GM12873 (cell line): ENCODE measurements around the gene PKN1.

ENCODE experiments used
- TF ChIP-seq, protein P1 (sequence below): IDR thresholded peaks from 2 replicates; pipeline ENCODE4 v1.5.1; 2012; ENCODE audit warnings: low read depth, mild to moderate bottlenecking, moderate library complexity, low read length, control low read depth; ENCODE audit not compliant: insufficient read depth; ENCODE audit errors: missing control alignments

PKN1 gene

DNA sequence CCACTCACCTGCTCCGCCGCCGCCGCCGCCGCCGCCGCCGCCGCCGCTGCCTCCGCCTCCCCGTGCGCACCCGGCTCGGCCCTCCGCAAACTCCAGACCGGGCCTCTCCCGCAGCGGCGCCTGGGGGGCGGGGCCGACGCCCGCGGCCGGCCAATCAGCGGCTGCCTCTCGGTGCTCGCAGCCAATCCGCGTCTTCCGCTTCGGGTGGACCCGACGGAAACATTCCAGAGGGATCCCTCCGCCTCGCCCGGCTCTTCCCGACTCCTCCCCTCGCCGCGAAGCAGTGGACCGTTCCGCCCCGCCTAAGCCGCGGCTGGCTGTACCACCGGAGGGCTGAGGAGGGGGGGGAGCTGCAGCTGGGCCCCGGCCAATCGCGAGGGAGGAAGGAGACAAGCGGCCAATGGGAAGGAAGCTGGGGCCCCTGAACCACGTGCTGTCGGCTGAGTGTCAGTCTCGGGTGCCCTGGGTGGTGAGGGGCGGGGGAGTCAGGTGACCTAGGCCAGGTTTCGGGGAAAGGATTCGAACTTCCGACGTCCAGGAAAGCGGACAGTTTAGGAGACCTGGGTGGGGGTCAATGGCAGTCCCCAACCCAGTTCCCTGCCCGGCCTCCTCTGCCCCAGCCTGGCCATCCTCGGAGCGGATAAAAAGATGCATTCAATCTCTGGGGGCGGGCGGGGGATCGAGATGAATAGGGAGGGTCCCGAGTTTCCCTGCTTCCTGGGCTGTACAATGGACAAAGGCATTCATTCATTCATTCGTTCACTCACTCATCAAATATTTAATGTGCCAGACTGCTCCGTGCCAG is 63.1 kb downstream of the PKN1 start, which contains the start of gene GIPC1:
Gene GIPC1 (minus strand): TSS at position 99 of the 805 bp plus-strand sequence. CDS start 13,151 bp downstream, outside the sequence.
- TF ChIP-seq, protein P1, sequence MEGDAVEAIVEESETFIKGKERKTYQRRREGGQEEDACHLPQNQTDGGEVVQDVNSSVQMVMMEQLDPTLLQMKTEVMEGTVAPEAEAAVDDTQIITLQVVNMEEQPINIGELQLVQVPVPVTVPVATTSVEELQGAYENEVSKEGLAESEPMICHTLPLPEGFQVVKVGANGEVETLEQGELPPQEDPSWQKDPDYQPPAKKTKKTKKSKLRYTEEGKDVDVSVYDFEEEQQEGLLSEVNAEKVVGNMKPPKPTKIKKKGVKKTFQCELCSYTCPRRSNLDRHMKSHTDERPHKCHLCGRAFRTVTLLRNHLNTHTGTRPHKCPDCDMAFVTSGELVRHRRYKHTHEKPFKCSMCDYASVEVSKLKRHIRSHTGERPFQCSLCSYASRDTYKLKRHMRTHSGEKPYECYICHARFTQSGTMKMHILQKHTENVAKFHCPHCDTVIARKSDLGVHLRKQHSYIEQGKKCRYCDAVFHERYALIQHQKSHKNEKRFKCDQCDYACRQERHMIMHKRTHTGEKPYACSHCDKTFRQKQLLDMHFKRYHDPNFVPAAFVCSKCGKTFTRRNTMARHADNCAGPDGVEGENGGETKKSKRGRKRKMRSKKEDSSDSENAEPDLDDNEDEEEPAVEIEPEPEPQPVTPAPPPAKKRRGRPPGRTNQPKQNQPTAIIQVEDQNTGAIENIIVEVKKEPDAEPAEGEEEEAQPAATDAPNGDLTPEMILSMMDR = no peak

DNA sequence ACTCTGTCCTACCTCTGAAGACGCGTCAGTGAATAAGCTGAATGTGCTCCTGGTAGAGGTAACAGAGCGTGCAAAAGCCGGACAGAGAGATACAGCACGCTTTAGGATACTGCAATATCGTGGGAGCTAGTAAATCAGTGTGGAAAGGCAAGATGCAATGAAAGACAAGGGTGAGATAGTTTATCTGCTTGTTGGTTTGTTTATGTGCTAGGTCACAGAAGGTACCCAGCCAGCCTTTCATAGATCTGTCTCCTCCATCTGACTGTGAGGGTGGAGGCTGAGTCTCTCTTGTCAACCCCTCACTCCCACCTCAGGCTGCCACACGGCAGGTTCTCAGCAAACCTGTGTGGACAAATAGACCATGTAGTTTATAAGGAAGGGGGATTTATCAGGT is 63.7 kb downstream of the PKN1 start:
- TF ChIP-seq, protein P1 = no peak

DNA sequence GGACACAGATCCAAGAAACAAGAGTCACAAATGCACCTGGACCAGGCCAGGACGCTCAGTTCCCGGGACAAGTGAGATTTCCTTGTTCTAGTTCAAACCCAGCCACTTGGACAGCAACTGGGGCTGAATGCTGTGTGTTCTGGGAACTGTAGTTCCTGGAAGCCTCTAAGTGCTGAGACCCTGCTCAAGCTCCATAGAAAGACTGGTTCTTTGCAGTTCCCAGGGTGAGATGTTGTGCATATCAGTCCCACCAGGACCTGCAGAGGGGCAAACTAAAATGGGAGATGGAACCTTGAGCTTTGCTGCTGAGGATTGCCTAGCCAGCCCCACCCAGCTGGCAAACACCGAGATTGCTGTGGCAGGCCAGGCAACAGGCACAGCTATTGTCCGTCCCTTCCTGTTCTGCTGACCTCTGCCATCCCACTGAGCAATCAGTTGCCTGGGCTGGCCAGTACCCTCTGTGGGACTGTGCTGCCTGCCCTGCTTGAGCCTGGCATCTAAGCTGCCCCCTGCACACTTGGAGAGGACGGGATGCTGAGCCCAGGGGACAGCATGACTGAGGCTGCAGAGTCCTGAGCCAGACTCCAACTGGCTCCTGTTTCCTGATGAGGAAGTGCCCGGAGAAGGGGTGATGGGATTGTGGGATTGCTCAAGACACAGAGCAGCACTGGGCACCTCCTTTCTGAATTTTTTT is 64.3 kb downstream of the PKN1 start:
- TF ChIP-seq, protein P1 = no peak

GRCh38 chr19:14502334-14503092 is 69.4 kb downstream of the PKN1 start:
- TF ChIP-seq, protein P1 = no peak

- TF ChIP-seq, protein P1 = no peak
These were observed 70.2 kb downstream of the PKN1 start for GRCh38 chr19:14503285-14503684.

DNA sequence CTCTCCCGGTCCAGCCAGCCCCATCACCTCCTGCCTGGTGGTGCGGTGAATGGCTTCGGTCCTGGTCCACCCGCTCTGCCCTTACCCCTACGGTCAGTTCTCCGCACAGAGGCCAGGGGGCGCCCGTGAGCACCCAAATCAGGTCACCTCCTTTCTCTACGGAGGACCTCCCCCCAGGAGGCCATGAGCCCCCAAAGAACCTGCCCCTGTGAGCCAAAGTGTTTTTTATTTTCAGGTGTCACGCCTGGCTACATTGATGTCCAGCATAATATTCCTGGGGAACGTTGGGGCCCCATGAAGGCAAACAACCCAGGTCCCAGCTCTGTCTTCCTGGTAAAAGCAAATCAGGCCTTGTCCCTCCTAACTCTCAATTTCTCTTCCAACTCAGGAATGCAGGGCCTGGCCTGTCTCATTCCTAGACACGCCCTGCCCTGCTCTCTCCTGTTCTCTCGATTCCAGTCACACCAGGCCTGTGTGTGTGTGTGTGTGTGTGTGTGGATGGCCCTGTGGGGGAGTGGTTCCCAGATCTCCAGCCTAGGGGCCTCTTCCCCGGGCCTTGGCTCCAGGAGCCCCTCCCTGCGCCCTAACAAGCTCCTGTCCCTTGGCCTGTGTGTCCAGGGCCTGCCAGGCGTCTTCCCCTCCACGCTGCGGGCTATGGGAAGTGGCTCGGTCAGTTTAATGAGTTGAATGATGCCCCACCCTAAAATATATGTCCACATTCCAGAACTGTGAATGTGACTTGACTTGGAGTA is 72.6 kb downstream of the PKN1 start:
- TF ChIP-seq, protein P1 = peak; percentile 89
